Measurements from ENCODE around the gene GALNS.

GALNS gene

DNA sequence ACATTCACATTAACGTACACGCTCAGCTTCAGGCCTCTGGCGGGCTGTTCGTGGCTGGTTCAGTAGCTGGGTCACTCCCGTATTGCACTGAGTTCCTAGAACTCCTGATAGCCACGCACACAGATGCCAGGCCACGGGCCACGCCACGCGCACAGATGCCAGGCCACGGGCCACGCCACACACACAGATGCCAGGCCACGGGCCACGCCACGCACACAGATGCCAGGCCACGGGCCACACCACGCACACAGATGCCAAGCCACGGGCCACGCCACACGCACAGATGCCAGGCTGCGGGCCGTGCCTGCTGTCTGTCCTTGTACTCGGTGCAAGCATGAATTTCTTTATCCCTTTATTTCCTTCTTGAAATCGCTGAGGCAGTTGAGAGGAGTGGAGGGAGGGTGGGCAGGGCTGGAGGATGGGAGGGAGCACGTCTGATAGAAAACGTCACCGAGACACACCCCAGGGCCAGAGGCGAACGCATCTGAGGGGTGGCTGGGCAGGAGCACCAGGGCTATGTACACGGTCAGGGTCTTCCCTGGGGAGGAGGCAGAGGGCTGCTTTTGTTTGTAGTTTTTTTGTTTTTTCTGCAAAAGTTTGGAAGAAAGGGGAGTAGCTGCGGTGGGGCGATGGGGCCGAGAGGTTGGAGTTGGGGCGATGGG lies 18.3 kb upstream of the GALNS start:
- no peak overlapping the region for H3K4me3 ChIP-seq (ENCODE audit: low read length)
- H3K36me3 ChIP-seq (ENCODE audit: control insufficient read depth, insufficient read depth, low read length): no peaks in the 10 kb centered on the region; the same call in 1 of the 2 replicates
- WGBS (ENCODE audit: insufficient coverage, insufficient read length): no CpG with 5 or more reads among the region's 34 CpGs
- no peaks in the 10 kb centered on the region; the same call in 1 of the 2 replicates for H3K4me1 ChIP-seq (ENCODE audit: control insufficient read depth, insufficient read depth, low read length)
- DNase-seq (ENCODE audit: low read depth, low spot score): no peak
- no peaks in the 10 kb centered on the region for H3K9me3 ChIP-seq (ENCODE audit: control insufficient read depth, insufficient read depth, low read length)
- H3K27me3 ChIP-seq (ENCODE audit: control insufficient read depth, insufficient read depth, low read length): no peaks in the 10 kb centered on the region
- H3K27ac ChIP-seq (ENCODE audit: low read length): no peak overlapping the region

DNA sequence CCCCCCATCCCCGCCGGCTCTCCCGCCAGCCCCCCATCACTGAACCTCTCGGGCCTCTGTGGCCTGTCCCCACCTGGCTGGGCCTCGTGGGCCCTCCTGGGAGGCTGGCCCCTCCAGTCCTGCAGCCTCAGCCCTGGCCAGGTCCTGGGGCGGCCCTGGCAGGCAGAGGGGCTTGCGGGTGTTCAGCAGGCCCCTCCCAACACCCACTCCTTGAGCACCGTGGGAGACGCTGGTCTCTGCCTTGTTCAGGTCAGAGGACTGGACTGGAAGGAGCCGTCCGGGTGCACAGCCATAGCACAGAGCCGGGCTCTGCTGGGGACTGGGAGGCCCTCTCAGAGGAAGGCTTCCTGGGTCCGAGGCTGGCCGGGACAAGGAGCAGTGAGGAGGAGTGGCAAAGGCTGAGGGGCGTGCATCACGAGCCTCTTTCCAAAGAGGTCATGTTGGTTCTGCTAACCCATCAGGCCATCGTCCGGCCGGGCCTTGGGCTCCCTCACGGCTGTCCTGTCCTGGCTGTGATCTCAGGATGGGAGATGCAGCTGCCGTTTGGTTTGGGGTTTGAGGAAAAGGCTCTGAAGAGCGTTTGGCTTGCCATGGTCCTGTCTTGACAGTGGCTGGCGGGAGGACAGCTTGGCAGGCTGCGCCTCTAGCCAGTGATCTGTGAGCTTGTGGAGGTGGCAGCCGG lies 16.0 kb upstream of the GALNS start:
- H3K36me3 ChIP-seq (ENCODE audit: control insufficient read depth, insufficient read depth, low read length): no peaks in the 10 kb centered on the region; the same call in 1 of the 2 replicates
- no peak overlapping the region for H3K27ac ChIP-seq (ENCODE audit: low read length)
- H3K4me3 ChIP-seq (ENCODE audit: low read length): no peak overlapping the region
- H3K9me3 ChIP-seq (ENCODE audit: control insufficient read depth, insufficient read depth, low read length): no peaks in the 10 kb centered on the region
- WGBS (ENCODE audit: insufficient coverage, insufficient read length): no CpG with 5 or more reads among the region's 25 CpGs
- H3K27me3 ChIP-seq (ENCODE audit: control insufficient read depth, insufficient read depth, low read length): no peaks in the 10 kb centered on the region
- no peak for DNase-seq (ENCODE audit: low read depth, low spot score)
- H3K4me1 ChIP-seq (ENCODE audit: control insufficient read depth, insufficient read depth, low read length): no peaks in the 10 kb centered on the region; the same call in 1 of the 2 replicates

DNA sequence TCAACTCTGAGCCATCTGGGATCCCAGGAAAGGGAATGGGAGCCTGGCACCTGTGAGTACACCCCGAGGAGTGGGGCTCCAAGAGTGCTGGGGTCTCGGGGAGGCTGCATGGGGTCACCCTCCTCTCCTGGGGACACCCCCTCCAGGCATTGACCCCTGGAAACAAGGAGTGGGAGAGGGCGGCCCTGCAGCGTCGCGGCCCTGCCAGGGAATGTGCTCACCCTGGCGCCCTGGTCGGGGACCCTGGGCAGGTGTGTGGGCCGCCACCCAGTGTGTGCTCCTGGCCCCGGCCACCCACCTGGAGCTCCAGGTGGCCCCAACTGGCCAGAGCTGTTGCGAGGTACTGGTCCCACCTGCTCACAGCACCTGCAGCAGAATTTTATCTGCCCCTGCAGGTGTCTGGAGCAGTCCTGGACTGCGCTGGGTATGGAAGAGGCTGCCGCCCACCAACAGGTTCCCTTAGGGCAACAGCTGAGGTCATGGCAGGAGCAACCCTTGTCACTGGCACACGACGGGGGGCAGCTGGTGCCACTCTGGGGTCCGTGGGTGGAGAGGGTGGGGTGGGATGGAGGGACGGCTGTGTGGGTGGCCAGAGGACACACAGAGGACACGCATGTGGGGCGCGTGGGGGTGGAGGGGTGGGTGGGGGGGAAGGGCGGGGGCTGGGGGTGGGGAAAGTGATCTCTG lies 15.1 kb upstream of the GALNS start:
- Histone ChIP-seq H3K9me3 (ENCODE audit: control insufficient read depth, insufficient read depth, low read length) (no peaks in the 10 kb centered on the region), H3K36me3 (ENCODE audit: control insufficient read depth, insufficient read depth, low read length) (no peaks in the 10 kb centered on the region; the same call in 1 of the 2 replicates), H3K27ac (ENCODE audit: low read length) (no peak overlapping the region), H3K4me3 (ENCODE audit: low read length) (no peak overlapping the region), H3K27me3 (ENCODE audit: control insufficient read depth, insufficient read depth, low read length) (no peaks in the 10 kb centered on the region), H3K4me1 (ENCODE audit: control insufficient read depth, insufficient read depth, low read length) (no peaks in the 10 kb centered on the region; the same call in 1 of the 2 replicates)
- no CpG with 5 or more reads among the region's 21 CpGs for WGBS (ENCODE audit: insufficient coverage, insufficient read length)
- no peak for DNase-seq (ENCODE audit: low read depth, low spot score)

DNA sequence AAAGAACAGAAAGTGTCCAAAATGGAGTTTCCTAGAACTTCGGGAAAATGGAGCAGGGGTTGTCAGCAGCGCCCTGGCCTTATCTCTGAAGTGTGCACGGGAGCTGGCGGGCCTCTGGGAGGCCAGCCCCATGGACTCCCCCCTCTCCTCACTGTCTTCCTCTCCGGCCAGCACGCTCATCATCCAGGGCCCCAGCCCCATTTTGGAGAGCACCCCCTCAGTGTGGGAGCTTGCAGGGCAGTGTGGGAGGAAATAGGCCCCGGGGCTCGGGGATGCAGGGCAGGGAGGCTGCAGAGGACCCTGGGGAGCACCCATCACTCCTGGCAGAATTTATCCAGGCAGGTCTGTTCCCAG lies 14.6 kb upstream of the GALNS start:
- no CpG with 5 or more reads among the region's 8 CpGs for WGBS (ENCODE audit: insufficient coverage, insufficient read length)
- H3K36me3 ChIP-seq (ENCODE audit: control insufficient read depth, insufficient read depth, low read length): no peaks in the 10 kb centered on the region; the same call in 1 of the 2 replicates
- no peak for DNase-seq (ENCODE audit: low read depth, low spot score)
- no peak overlapping the region for H3K4me3 ChIP-seq (ENCODE audit: low read length)
- no peaks in the 10 kb centered on the region for H3K9me3 ChIP-seq (ENCODE audit: control insufficient read depth, insufficient read depth, low read length)
- H3K27ac ChIP-seq (ENCODE audit: low read length): no peak overlapping the region
- H3K27me3 ChIP-seq (ENCODE audit: control insufficient read depth, insufficient read depth, low read length): no peaks in the 10 kb centered on the region
- H3K4me1 ChIP-seq (ENCODE audit: control insufficient read depth, insufficient read depth, low read length): no peaks in the 10 kb centered on the region; the same call in 1 of the 2 replicates

DNA sequence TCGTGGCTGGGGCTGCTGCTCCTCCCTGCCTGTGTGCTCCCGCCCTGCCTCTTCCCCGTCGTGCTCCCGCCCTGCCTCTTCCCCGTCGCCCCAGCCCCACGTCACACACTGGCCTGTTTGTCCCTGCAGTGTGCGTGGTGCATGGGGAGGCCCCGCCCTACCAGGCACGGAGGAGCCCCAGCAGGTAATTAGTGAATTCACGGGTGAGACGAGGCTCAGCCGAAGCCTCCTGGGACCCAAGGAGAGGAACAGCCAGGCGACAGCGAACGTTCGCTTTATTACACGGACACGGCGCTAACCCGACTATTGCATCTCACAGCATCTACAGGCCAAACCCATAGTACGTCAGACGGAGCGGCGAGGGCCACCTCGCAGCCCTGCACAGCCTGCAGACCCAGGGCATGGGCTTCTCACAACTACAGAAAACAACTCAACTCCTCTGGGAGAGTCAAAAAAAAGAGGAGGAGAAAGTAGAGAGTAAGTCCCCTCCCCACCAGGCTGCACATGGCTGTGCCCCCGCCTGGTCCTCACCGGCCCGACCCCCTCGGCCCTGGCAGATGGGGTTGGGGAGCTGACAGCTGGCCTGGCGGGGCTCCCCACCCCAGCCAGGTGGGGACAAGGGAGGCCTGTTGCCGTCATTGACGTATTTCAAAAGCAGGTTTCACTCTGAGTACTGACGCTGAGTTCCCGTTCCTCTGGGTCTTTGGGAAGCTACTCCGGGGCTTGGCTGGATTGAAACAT lies 14.0 kb upstream of the GALNS start:
- Histone ChIP-seq H3K36me3 (ENCODE audit: control insufficient read depth, insufficient read depth, low read length) (no peaks in the 10 kb centered on the region; the same call in 1 of the 2 replicates), H3K27ac (ENCODE audit: low read length) (no peak overlapping the region), H3K27me3 (ENCODE audit: control insufficient read depth, insufficient read depth, low read length) (no peaks in the 10 kb centered on the region), H3K4me3 (ENCODE audit: low read length) (no peak overlapping the region), H3K9me3 (ENCODE audit: control insufficient read depth, insufficient read depth, low read length) (no peaks in the 10 kb centered on the region), H3K4me1 (ENCODE audit: control insufficient read depth, insufficient read depth, low read length) (no peaks in the 10 kb centered on the region; the same call in 1 of the 2 replicates)
- no peak for DNase-seq (ENCODE audit: low read depth, low spot score)
- no CpG with 5 or more reads among the region's 37 CpGs for WGBS (ENCODE audit: insufficient coverage, insufficient read length)

DNA sequence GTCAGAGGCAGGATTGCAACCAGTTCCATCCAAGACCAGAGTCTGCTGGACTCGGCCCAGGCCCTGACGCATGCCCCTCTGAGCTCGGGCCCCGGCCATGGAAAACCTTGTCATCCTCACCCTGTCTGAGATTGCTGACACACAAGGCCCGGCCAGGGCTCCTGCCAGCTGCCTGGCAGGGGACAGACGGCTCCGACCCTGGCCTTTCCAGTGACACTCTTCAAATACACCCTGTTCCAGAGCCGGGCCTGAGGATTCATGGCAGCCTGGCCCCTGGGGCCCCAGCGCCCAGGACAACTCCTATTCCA lies 12.9 kb upstream of the GALNS start:
- no peak overlapping the region for H3K27ac ChIP-seq (ENCODE audit: low read length)
- WGBS (ENCODE audit: insufficient coverage, insufficient read length): no CpG with 5 or more reads among the region's 9 CpGs
- H3K9me3 ChIP-seq (ENCODE audit: control insufficient read depth, insufficient read depth, low read length): no peaks in the 10 kb centered on the region
- no peak for DNase-seq (ENCODE audit: low read depth, low spot score)
- H3K4me3 ChIP-seq (ENCODE audit: low read length): no peak overlapping the region
- H3K4me1 ChIP-seq (ENCODE audit: control insufficient read depth, insufficient read depth, low read length): no peaks in the 10 kb centered on the region; the same call in 1 of the 2 replicates
- no peaks in the 10 kb centered on the region; the same call in 1 of the 2 replicates for H3K36me3 ChIP-seq (ENCODE audit: control insufficient read depth, insufficient read depth, low read length)
- no peaks in the 10 kb centered on the region for H3K27me3 ChIP-seq (ENCODE audit: control insufficient read depth, insufficient read depth, low read length)

DNA sequence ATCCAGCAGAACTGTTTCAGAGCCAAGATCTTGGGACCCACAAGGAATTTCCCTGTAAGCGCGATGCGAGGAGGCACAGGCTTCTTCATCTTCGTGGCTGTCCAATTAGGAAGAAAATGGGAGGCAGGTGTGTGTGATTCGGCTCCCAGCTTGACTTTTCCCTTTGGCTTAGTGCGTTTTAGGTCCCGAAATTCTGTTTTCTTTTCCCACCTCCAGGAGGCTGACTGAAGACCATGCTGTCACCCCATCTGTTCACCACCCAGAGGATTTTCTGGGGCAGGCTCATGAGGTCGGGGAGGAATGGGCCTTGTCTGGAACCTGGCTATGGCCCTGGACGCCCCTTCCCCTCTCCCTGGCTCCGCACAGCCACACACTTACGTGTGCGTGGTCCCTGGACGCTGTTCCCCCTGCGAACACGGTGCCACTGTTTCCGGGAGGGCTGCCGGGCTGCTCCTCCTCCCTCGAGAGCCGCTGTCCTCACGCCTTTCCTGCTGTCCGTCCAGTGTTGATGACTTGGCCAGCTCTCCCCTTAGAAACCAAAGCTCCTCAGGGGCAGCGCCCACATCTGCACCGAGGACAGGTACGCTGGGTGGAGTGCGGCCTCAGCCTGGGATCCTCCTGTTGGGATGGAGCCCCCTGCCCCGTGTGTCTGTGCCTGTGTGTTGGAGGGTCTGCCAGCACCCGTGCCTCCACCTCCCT lies 12.4 kb upstream of the GALNS start:
- no peaks in the 10 kb centered on the region for H3K9me3 ChIP-seq (ENCODE audit: control insufficient read depth, insufficient read depth, low read length)
- no peak overlapping the region for H3K27ac ChIP-seq (ENCODE audit: low read length)
- H3K4me1 ChIP-seq (ENCODE audit: control insufficient read depth, insufficient read depth, low read length): no peaks in the 10 kb centered on the region; the same call in 1 of the 2 replicates
- H3K4me3 ChIP-seq (ENCODE audit: low read length): no peak overlapping the region
- no peak for DNase-seq (ENCODE audit: low read depth, low spot score)
- H3K36me3 ChIP-seq (ENCODE audit: control insufficient read depth, insufficient read depth, low read length): no peaks in the 10 kb centered on the region; the same call in 1 of the 2 replicates
- WGBS (ENCODE audit: insufficient coverage, insufficient read length): no CpG with 5 or more reads among the region's 27 CpGs
- no peaks in the 10 kb centered on the region for H3K27me3 ChIP-seq (ENCODE audit: control insufficient read depth, insufficient read depth, low read length)

DNA sequence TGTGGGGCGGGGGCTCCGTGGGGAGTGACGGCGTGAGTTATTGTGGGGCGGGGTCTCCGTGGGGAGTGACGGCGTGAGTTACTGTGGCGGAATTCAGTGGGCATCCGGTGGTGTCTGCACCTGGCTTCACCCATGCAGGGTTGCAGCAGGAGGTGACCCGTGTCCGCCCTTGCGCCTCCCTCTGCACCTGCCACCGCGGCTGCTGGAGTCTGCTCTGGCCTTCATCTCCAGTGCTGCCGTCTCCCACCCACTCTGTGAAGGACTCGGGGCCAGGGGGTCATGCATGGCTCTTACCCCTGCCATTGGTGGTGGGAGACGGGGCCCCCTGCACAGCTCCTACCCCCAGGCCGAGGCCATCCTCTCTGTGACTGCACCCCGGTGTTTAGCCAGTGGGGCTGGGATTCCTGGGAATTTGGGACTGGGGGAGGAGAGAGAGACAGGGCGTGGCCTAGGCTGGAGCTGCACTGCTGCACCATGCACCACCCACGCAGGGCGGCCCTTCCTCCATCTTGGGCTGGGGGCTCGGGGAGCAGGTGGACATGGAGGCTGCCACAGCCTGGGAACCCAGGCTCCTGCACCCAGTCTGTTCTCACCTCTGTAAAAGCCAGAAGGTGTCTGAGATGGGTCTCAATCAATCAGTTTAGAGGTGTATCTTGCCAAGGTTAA lies 11.0 kb upstream of the GALNS start:
- H3K4me3 ChIP-seq (ENCODE audit: low read length): no peak overlapping the region
- H3K36me3 ChIP-seq (ENCODE audit: control insufficient read depth, insufficient read depth, low read length): no peaks in the 10 kb centered on the region; the same call in 1 of the 2 replicates
- no peaks in the 10 kb centered on the region for H3K27me3 ChIP-seq (ENCODE audit: control insufficient read depth, insufficient read depth, low read length)
- DNase-seq (ENCODE audit: low read depth, low spot score): no peak
- H3K27ac ChIP-seq (ENCODE audit: low read length): no peak overlapping the region
- WGBS (ENCODE audit: insufficient coverage, insufficient read length): no CpG with 5 or more reads among the region's 24 CpGs
- no peaks in the 10 kb centered on the region for H3K9me3 ChIP-seq (ENCODE audit: control insufficient read depth, insufficient read depth, low read length)
- no peaks in the 10 kb centered on the region for H3K4me1 ChIP-seq (ENCODE audit: control insufficient read depth, insufficient read depth, low read length)

DNA sequence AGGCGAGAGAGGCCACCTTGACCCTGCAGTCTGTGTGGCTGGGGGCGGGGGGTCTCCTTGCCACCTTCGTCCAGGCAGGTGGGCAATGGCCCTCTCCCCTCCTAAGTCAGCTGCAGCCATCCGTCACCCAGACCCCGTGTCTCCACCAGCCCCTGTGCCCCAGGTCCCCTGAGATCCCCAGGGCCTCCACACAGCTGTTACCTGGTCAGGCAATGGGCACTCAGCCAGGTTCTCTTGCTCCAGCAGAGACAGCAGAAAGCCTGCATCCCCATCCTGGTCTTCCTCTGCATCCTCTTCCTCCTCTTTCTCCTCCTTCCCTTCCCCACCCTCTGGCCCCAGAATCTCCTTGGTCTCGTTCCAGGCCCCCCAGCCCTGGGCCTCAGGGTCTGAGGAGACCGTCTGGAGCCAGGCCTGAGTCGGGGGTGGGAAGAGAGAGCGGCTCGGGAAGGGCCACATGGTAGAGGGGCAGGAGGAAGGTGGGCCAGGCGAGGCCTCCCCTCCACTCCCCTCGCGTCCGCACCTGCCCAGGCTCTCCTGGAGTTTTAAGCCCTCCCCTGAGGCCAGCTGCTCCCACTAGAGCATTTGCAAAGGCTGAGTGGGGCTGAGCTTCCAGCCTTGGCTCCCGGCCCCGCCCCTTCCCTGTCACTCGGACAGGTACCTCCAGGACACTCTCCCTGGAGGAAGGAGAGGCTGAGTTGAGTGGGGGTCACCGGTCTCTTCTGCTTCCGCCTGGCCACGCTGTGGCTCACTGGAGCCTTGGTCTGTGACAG lies 9.6 kb upstream of the GALNS start, which contains the start of gene PABPN1L:
PABPN1L (minus strand) TSS at position 510 of the 770 bp plus-strand sequence; CDS start at position 456, 54 bp downstream.
- DNase-seq (ENCODE audit: low read depth, low spot score): no peak
- H3K4me3 ChIP-seq (ENCODE audit: low read length): no peak within 1 kb of the TSS
- H3K9me3 ChIP-seq (ENCODE audit: control insufficient read depth, insufficient read depth, low read length): no peaks in the 10 kb centered on the region
- peaks cover 5% of the 10 kb centered on the region; the same call in 1 of the 2 replicates for H3K36me3 ChIP-seq (ENCODE audit: control insufficient read depth, insufficient read depth, low read length)
- no CpG with 5 or more reads among the region's 20 CpGs for WGBS (ENCODE audit: insufficient coverage, insufficient read length)
- no peaks in the 10 kb centered on the region for H3K27me3 ChIP-seq (ENCODE audit: control insufficient read depth, insufficient read depth, low read length)
- no peak within 1 kb of the TSS for H3K27ac ChIP-seq (ENCODE audit: low read length)
- no peaks in the 10 kb centered on the region for H3K4me1 ChIP-seq (ENCODE audit: control insufficient read depth, insufficient read depth, low read length)

All from iPS DF 6.9 (cell line).